ENCODE measurements around the gene RET.
A peak's percentile ranks its signal among the peaks of the same experiment; 100 is the strongest.

Gene RET

DNA sequence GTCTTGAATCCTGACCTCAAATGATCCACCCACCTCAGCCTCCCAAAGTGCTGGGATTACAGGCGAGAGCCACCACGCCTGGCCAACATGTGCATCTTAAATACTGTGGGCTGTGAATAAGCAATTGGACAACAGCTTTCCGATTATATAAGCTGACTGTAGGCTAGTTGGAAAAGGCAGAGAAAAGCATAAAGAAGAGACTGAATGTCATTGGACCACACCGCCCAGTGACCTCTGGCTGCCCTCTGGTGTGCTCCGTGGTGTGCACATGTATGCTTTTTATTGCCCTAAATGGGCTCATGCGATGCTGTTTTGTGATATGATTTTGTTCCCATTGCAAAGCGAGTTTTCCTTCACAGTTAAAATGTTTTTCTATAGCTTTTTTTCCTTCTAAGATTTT lies 46.0 kb downstream of the RET start:
- no peak for DNase-seq

GRCh38 chr10:43123361-43124093 lies 46.7 kb downstream of the RET start:
- DNase-seq = no peak

DNA sequence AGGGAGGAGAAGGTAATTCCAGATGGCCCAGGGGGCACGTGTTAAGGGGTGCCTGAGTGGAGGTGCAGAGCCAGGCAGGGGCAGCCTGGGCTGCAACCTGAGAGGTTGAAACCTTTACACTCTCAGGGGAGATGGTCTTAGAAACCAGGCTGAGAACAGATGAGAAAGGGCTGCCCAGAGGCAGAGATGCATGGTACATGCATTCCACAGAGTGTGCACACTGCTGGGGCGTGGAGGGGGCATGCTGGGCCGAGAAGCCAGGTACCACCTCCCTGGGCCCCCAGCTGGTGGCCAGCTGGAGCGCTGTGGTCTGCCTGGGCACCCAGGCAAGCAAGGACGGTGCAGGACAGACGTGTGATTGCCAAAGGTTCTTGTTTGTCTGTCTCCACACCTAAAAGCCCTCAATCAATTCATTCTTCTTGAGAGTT lies 47.2 kb downstream of the RET start:
- no peak for DNase-seq

DNA sequence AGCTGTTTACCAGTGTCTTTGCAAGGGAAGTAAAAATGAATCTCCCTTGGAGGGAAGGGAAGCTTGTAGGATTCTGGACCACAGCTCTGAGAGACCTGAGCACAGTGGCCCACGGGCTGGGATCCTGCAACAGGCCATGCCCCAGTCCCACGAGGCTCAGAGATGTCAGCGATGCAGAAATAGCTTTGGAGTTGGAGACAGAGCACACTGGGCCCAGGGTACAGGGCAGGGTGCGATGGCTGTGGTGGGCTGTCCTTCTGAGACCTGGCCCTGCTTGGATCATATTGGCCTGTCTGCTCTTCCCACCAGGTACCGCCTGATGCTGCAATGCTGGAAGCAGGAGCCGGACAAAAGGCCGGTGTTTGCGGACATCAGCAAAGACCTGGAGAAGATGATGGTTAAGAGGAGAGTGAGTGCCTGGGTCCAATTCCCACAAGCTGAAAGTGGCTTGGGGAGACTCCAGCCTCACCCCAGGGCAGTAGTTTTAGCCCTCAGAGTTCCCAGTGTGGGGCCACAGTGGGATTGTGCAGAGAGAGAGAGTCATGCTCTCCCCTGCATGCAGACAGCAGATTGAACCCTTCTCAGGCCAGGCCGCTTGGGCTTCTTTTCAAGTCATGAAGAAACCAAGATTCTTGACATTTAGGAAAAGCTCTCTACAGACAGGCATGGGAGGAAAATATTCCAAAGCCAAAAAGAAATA lies 47.9 kb downstream of the RET start:
- DNase-seq = no peak

GRCh38 chr10:43125274-43125845 lies 48.5 kb downstream of the RET start:
- no peak for DNase-seq

DNA sequence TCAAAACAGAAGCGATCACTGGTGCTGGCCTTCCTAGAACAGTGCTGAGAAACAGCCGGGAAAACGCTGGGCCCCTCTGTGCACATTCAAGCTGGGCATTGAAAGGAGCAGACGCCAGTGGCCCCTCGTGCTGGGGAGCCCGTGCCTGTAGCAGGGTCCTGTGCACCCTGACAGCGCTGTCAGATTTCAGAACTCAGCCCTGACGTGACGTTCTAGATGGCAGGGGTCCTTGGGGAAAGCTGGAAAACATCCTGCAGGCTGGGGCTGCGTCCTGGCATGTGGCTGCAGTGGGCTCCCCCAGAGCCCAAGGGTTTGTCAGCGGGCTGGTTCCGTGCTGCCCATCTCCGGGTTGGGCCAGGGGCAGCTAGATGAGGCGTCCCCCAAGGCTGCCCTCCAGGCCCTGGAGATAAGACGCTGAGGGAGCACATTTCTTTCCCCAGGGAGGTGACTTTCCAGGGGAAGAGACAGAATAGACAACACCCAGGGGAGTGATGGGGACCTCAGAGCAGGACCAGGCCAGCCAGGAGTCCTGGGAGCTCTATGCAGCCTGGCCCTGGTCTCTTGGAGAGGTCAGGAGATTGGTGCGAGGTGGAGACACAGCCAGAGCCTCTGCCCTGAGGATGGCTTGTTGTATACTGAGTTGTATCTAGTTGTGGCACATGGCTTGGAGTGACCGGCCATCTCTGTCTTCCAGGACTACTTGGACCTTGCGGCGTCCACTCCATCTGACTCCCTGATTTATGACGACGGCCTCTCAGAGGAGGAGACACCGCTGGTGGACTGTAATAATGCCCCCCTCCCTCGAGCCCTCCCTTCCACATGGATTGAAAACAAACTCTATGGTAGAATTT lies 49.2 kb downstream of the RET start:
- no peak for DNase-seq

- no peak for DNase-seq
Measured at GRCh38 chr10:43126759-43127424, 50.0 kb downstream of the RET start.

- no peak for DNase-seq
Measured at GRCh38 chr10:43127442-43127841, 50.6 kb downstream of the RET start.

DNA sequence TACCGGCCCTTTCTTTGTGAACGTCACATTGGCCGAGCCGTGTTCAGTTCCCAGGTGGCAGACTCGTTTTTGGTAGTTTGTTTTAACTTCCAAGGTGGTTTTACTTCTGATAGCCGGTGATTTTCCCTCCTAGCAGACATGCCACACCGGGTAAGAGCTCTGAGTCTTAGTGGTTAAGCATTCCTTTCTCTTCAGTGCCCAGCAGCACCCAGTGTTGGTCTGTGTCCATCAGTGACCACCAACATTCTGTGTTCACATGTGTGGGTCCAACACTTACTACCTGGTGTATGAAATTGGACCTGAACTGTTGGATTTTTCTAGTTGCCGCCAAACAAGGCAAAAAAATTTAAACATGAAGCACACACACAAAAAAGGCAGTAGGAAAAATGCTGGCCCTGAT lies 51.5 kb downstream of the RET start:
- no peak for DNase-seq

- no peak for DNase-seq
Measured at GRCh38 chr10:43128958-43129706, 52.3 kb downstream of the RET start.

- no peak for DNase-seq
Measured at GRCh38 chr10:43130770-43131171, 53.9 kb downstream of the RET start.

GRCh38 chr10:43131256-43131655 lies 54.4 kb downstream of the RET start:
- DNase-seq = no peak

- no peak for DNase-seq
Measured at GRCh38 chr10:43131906-43132305, 55.0 kb downstream of the RET start.

DNA sequence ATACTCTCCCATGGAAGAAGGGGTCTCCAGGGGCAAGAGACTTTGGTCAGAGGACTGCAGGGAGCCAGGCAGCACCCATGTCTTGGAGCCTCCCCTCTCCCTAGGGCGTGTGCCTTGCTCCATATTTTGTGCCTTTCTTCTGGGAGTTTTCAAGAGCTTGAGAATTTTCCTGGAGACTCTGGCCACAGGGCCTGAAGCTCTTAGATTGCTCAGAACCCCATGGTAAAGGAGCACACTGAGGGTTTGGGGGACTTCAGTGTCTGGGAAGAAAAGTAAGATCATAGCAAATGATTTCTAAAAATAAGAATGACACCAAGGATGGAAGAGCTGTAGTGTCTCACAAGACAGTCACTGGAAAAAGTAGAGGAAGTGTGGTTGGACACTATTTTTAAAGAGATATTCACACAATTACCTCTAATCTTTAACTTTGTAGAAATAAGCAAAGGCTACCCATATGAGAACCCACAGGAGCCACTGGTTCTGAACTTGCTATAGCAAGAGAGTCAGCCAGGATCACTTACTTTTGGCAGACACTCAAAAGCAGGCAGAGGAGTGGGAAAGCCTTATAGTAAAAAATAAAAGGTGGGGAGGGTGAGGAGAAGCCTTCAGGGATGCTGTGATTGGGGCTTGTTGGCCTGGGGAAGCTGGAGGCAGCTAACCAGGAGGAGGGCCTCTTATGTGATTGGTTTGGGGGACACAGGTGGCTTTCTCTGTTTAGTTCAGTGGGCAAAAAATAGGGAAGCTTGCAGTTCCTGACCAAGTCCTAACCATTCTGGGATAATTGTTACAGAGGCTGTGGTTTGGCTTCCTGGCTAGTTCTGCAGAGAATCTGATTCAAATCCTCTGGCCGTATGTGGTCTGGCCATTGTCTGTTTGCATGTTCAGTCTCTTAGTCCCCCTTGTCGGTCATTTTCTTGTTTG lies 56.3 kb downstream of the RET start:
- no peak for DNase-seq

DNA sequence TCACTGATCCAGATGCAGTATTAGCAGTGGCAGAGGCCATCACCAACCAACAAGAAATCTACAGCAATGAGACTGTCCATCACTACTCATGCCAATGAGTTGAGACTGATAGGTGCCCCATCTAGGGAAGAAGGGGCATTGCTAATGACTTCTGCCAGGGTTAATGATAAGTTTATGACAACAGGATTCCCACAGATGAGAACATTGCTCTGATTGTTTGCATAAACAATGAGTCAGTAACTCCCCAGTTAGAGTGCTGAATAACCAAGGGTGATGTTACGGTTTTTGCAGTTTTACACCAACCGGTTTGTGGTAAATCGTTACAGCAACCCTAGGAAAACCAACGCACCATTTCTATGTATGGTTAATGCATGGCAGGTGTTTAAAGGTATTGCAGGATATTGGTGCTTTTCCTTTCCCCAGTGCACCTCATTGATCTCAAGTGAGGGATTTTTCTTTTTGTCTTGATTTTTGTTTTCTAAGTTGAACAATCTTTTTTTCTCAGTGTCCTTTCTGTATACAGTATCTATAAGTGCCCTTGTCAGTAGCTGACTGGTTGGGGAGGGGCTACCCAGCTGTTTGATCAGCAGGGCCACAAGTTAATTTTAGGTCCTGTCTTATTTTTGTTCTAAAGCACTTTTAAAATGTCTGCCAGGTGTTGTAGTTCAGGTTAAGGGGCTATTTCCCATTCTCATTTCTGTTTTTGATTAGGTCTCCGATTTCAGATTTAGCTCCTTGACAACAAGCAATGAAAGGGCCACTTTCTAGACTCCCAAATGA lies 57.4 kb downstream of the RET start:
- no peak for DNase-seq

DNA sequence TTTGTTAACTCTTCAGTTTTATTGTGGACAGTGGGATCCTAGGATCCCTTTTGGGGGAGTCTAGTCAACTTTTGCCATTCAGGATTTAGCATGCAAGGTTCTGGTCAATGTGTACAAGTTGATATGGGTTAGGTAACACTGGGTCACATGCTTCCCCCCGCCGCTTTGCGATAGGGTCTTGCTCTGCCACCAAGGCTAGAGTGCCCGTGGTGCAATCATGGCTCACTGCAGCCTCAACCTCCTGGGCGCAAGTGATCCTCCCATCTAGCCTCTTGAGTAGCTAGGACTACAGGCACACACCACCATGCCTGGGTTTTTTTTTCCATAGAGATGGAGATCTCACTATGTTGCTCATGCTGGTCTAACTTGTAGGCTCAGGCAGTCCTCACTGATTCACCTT lies 58.2 kb downstream of the RET start:
- DNase-seq = no peak

- DNase-seq = no peak
Measured at GRCh38 chr10:43135656-43136055, 58.8 kb downstream of the RET start.

DNA sequence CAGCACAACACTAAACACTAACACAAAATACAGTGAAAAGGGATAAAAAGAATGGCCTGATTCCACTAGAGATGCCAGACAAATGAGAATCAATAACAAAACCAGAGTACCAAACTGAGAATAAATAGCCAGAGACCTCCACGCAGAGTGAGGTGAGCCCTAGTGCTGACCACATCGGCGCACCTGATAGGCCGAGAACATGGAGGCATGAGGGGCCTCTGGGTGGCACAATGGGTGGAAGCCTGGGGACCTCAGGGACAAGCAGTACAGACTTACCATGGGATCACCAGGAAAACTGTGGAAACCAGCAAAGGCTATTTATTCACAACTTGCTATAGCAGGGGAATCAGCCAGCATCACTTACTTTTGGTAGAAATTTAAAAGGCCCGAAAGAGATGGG lies 59.6 kb downstream of the RET start:
- no peak for DNase-seq

DNA sequence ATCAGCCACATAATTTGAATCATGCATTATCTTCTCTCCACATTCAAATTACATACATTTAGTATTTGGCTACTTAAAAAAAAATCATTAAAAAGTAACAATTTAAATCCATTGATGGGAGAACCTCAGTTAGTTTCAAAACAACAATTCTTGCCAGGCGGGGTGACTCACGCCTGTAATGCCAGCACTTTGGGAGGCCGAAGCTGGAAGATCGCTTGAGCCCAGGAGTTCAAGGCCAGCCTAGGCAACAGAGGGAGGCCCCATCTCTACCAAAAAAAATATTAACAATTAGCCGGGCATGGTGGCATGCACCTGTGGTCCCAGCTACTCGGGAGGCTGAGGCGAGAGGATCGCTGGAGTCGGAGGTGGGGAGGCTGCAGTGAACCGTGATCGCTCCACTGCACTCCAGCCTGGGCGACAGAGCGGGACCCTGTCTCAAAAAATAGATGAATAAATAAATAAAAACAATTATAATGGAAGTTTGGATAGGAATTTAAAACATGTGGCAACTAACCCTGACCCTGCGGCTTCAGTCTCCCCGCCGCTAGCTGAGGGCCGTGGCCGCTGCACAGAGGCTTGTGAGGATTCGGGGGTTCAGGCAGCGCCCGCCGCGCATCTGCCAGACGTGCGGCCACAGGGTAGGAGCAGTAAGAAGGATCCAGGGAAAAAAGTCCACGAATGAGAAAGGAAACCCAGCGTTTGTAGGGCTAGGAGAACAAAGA lies 60.3 kb downstream of the RET start:
- DNase-seq = no peak

DNA sequence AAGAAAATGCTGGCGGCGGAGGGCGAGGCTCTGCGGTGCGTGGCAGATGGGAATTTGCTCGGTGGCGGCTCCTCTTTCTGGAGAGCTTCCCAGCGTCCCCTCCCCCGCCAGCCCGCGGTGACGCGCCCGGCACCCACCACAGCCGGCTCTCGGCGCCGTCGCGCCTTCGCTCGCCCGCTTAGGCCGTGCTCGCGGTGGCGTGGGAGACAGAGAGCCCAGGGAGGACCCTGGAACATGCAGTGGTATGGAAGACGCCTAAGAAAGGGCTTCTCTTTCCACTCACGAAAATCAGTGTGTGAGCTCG lies 60.8 kb downstream of the RET start:
- peak; percentile 27 to 51 for DNase-seq
